Measurements from ENCODE around the gene SMYD3.

The SMYD3 gene

GRCh38 chr1:246279402-246279801, 227.7 kb downstream of the SMYD3 start:
- DNase-seq (ENCODE audit: low read depth in 1 of 2, low spot score in 1 of 2), result peak in 1 of 2 experiments; percentile 1
- H3K4me3 ChIP-seq (replicated peaks; ENCODE audit: insufficient read depth, low read length), result no peak overlapping the region
- TF ChIP-seq GABPA (IDR thresholded peaks at IDR 0.05; ENCODE audit: low read depth) (no peak), SPI1 (IDR thresholded peaks at IDR 0.05; ENCODE audit: borderline replicate concordance, low read depth) (peak; percentile 94), POLR2AphosphoS5 (IDR thresholded peaks at IDR 0.05; ENCODE audit: low read depth) (no peak), REST (IDR thresholded peaks at IDR 0.05; ENCODE audit: insufficient replicate concordance, low read depth) (no peak)
- H3K27me3 ChIP-seq (ENCODE audit: insufficient read depth, poor library complexity, severe bottlenecking), result no peaks in the 10 kb centered on the region
- H3K27ac ChIP-seq (replicated peaks), result 0 out of 2 replicates have a peak overlapping the region, but pooled peaks have one; percentile 1

DNA sequence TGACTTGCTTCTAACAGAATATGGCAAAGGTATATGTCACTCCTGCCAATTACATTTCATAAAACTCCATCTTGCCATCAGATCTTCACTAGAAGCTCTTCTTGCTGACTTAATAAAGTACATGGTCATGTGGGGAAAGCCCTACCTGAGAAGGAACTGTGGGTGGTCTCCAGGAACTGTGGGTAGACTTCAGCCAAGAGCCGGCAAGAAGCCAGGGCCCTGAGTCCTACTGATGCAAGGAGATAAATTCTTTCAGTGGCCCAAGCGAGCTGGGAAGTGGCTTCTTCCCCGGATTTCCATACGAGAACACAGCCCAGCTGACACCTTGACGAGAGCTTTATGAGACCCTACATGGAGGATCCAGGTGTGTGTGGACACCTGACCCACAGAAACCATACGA, 228.7 kb downstream of the SMYD3 start:
- Histone ChIP-seq H3K4me3 (replicated peaks; ENCODE audit: insufficient read depth, low read length) (no peak overlapping the region), H3K27ac (replicated peaks) (no peak overlapping the region), H3K27me3 (ENCODE audit: insufficient read depth, poor library complexity, severe bottlenecking) (no peaks in the 10 kb centered on the region)
- DNase-seq (ENCODE audit: low read depth in 1 of 2, low spot score in 1 of 2), result no peak
- TF ChIP-seq POLR2AphosphoS5 (IDR thresholded peaks at IDR 0.05; ENCODE audit: low read depth) (no peak), CTCF (IDR thresholded peaks at IDR 0.05; ENCODE audit: insufficient read depth, low read length) (no peak), SPI1 (IDR thresholded peaks at IDR 0.05; ENCODE audit: borderline replicate concordance, low read depth) (no peak), REST (IDR thresholded peaks at IDR 0.05; ENCODE audit: insufficient replicate concordance, low read depth) (no peak), GABPA (IDR thresholded peaks at IDR 0.05; ENCODE audit: low read depth) (no peak)

DNA sequence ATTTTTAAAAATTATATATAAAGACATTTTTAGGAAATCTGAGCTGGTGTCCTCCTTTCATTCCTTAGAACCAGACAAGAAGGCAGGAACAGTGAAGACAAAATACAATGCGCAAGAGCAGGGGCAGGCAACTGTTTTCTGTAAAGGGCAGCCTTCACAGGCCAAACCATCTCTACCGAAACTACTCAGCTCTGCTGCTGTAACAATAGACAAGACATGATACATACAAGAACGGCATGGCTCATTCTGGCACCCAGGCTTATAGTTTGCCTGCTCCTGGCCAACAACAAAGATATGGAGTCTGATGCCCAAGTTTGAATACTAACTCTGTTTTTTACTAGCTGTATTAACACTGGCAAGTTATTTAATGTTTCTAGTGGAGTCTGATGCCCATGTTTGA, 232.0 kb downstream of the SMYD3 start:
- Histone ChIP-seq H3K27ac (replicated peaks) (no peak overlapping the region), H3K4me3 (replicated peaks; ENCODE audit: insufficient read depth, low read length) (no peak overlapping the region), H3K27me3 (ENCODE audit: insufficient read depth, poor library complexity, severe bottlenecking) (no peaks in the 10 kb centered on the region)
- no peak for DNase-seq (ENCODE audit: low read depth in 1 of 2, low spot score in 1 of 2)
- TF ChIP-seq CTCF (IDR thresholded peaks at IDR 0.05; ENCODE audit: insufficient read depth, low read length), result no peak

- H3K4me3 ChIP-seq (replicated peaks; ENCODE audit: insufficient read depth, low read length), result no peak overlapping the region
- no peak for DNase-seq (ENCODE audit: low read depth in 1 of 2, low spot score in 1 of 2)
- H3K27me3 ChIP-seq (ENCODE audit: insufficient read depth, poor library complexity, severe bottlenecking), result no peaks in the 10 kb centered on the region
- H3K27ac ChIP-seq (replicated peaks), result no peak overlapping the region
- TF ChIP-seq REST (IDR thresholded peaks at IDR 0.05; ENCODE audit: insufficient replicate concordance, low read depth), result no peak
- no peak for TF ChIP-seq POLR2AphosphoS5 (IDR thresholded peaks at IDR 0.05; ENCODE audit: low read depth)
- TF ChIP-seq SPI1 (IDR thresholded peaks at IDR 0.05; ENCODE audit: borderline replicate concordance, low read depth), result no peak
- no peak for TF ChIP-seq GABPA (IDR thresholded peaks at IDR 0.05; ENCODE audit: low read depth)
- no peak for TF ChIP-seq CTCF (IDR thresholded peaks at IDR 0.05; ENCODE audit: insufficient read depth, low read length)
Observed at GRCh38 chr1:246274186-246274585, 232.9 kb downstream of the SMYD3 start.
